OCI-LY1 (cell line): Measurements from ENCODE around the gene ITSN1.

Experiments
- EZH2 ChIP-seq: fragments of 200-600 bp; sonication (generic), shearing (Covaris generic); IDR thresholded peaks from 2 replicates; pipeline ENCODE4 v1.8.0; 2017; ENCODE audit warnings: borderline replicate concordance, mixed run types, mild to moderate bottlenecking, antibody characterized with exemption, low read length, moderate library complexity, mixed read lengths
- TF ChIP-seq, protein P1 (sequence below): fragments of 200-600 bp; sonication (generic), shearing (Covaris generic); IDR thresholded peaks from 2 replicates; pipeline ENCODE4 v1.5.1; 2017; ENCODE audit warnings: mild to moderate bottlenecking, antibody characterized with exemption, low read length, moderate library complexity, mixed read lengths

DNA sequence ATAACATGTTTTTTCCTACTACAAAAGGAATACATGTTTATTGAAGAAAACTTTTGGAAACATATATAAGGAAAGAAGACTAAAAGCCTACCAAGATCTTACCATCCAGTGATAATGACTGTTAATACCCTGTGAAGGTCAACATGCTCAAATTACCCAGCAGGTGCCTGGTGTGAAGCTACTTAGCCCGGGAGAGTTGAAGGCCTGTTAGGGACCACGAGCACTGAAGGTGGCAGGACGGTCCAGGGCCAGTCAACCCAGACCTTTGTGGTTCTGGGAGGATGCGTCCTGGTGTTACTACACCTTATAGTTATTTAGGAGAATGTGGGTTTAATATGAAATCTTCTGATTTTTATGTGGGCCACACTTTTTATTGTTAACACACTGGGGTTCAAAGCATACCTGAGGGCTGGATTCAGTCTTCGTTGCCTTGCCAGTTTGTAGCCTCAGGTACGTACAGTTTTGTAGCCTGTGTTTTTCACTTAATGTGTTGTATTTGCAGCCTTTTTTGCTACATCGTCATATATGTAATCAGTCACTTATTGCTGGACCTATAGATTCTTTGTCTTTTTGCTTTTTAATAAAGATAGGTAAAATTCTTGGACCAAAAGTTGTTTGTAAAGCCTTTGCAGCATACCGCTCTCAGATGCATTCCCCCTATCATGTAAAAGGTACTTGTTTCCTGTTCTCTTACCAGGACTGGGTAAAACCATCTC is 9.8 kb downstream of the ITSN1 start:
- TF ChIP-seq, protein P1, sequence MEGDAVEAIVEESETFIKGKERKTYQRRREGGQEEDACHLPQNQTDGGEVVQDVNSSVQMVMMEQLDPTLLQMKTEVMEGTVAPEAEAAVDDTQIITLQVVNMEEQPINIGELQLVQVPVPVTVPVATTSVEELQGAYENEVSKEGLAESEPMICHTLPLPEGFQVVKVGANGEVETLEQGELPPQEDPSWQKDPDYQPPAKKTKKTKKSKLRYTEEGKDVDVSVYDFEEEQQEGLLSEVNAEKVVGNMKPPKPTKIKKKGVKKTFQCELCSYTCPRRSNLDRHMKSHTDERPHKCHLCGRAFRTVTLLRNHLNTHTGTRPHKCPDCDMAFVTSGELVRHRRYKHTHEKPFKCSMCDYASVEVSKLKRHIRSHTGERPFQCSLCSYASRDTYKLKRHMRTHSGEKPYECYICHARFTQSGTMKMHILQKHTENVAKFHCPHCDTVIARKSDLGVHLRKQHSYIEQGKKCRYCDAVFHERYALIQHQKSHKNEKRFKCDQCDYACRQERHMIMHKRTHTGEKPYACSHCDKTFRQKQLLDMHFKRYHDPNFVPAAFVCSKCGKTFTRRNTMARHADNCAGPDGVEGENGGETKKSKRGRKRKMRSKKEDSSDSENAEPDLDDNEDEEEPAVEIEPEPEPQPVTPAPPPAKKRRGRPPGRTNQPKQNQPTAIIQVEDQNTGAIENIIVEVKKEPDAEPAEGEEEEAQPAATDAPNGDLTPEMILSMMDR, result no peak
- no peak for TF ChIP-seq EZH2
